Middle frontal gyrus (tissue), 1 donor: ENCODE results near the gene GAK.
"Not testable (repeated sequence)": the region's sequence is repeated elsewhere in the genome, so short reads cannot be mapped to it uniquely, and the experiment has no call there.

Experiments
- DNase-seq: peaks from one replicate; pipeline ENCODE4 v3.0.0-alpha.2; 2015; ENCODE audit warnings: low spot score; ENCODE audit errors: extremely low spot score

The GAK gene

GRCh38 chr4:926538-926937 is 5.6 kb downstream of the GAK start:
- DNase-seq = no peak

DNA sequence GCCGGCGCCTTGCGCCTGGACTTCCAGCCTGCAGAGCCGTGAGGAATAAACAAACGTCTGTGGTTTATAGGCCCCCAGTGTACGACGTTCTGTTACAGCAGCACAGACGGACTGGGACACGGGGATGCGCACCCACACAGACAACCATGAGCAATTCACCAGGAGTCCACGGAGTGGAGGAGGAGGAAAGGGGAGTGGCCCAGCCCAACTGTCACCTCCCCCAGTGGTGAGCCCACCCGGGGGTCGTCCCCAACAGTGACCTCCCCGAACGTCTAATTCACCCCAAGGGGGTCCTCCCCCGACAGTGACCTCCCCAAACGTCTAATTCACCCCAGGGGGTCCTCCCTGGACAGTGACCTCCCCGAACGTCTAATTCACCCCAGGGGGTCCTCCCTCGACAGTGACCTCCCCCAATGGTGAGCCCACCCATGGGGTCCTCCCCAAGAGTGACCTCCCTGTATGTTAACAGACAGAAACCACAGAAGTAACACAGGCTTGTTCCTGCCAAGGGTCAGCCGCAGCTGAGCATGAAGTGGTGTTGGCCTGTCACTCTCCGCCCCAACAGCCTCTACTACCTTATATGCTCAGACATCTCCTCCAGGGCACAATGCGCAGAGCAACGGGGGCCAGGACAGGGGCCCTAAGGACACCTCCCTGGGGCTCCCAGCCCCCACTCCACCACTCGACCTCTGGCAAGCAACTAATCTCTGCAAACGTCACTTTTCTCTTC is 6.2 kb downstream of the GAK start:
- no peak for DNase-seq

DNA sequence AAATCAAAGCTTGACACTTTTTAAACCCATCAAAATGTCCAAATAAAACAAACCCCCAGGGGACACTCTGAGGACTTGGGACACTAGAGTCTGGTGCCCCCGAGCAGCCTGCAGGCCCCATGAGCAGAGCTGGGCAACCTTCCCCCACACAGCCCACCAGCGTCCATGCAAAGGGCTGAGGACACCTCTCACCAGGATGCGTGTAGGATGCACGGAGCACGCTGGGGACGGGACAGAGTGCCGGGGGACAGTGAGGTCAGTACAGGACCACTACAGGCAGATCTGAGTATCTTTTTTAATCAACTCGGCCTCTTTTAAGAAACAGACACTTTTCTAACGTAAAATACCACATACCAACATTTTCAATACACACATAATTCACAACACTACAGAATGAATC is 6.9 kb downstream of the GAK start:
- DNase-seq = no peak

DNA sequence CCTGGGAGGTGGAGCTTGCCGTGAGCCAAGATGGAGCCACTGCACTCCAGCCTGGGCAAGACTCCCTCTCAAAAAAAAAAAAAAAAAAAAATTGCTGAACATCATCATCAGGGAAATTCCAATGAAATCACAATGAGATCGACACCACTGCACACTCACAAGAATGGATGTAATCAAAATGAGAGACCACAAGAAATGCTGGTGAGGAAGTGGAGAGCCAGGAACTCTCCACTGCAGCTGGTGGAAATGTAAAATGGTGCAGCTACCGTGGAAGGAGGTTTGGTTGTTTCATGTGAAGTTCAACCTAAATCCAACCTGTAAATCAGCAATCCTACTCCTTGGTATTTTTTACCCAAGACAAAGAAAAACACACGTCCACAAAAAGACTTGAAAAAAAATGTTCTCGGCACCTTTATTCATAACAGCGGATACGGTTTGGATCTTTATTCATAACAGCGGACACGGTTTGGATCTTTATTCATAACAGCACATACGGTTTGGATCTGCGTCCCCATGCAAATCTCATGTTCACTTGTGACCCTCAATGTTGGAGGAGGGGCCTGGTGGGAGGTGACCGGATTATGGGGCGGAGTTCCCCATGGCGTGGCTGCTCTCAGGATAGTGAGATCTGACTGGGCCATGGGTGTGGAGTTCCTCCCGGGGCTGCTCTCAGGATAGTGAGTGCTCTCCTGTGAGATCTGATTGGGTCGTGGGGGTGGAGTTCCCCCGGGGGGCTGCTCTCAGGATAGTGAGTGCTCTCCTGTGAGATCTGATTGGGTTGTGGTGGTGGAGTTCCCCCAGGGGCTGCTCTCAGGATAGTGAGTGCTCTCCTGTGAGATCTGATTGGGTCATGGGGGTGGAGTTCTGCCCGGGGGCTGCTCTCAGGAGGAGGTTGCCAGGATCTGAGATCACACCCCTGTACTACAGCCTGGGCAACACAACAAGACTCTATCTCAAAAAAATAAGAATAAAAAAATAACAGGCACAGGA is 7.7 kb downstream of the GAK start:
- no peak for DNase-seq

DNA sequence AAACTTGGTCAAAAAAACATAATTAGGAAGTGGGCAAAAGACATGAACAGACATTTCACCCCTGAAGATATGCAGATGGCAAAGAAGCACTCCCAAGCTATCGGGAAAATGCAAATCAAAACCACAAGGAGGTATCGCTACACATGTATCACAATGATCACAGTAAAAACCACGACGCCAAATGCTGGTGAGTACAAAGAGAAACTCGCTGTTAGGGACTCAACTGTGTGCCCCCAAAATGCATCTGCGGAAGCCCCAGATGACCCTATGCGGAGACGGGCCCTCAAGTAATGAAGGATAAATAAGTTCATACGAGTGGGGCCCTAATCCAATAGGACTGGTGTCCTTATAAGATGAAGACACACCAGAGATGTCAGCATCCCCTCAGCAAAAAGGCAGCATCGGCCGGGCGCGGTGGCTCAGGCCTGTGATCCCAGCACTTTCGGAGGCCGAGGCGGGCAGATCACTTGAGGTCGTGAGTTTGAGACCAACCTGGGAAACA is 10.2 kb downstream of the GAK start:
- DNase-seq = no peak

- DNase-seq = not testable (repeated sequence)
These were observed 13.0 kb downstream of the GAK start for GRCh38 chr4:919004-919680.

- not testable (repeated sequence) for DNase-seq
These were observed 13.5 kb downstream of the GAK start for GRCh38 chr4:918591-918990.

DNA sequence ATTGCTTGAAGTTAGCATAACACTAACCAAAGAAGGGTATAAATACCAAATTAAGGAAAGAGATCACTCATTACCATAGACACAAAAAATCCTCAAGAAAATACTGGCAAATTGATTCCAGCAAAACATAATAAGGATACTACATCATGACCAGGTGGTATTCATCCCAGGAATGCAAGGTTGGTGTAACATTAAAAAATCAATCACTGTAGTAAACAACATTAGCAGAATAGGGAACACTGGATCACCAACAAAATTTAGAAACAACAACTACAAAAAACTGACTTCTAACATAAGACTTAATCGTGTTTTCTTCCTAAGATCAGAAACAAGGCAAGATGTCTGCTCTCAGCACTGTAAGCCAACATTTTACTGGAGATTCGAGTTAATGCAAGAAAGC is 14.1 kb downstream of the GAK start:
- DNase-seq = no peak

DNA sequence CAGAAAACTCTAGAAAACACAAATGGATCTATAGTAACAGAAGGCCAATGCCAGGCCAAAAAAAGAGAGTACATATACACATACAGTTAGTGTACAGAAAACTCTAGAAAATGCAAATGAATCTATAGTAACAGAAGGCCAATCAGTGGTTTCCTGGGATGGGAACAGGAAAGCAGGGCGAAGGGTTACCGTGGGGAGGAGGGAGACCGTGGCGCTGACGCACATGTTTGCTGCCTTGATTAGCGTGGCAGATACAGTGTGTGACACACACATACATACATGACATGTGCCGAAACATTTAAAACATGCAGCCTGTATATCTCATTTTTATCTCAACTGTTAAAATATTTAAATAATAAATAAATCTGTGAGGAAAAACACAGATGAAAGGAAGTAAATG is 14.7 kb downstream of the GAK start:
- no peak for DNase-seq

GRCh38 chr4:915595-915994 is 16.5 kb downstream of the GAK start:
- no peak for DNase-seq

DNA sequence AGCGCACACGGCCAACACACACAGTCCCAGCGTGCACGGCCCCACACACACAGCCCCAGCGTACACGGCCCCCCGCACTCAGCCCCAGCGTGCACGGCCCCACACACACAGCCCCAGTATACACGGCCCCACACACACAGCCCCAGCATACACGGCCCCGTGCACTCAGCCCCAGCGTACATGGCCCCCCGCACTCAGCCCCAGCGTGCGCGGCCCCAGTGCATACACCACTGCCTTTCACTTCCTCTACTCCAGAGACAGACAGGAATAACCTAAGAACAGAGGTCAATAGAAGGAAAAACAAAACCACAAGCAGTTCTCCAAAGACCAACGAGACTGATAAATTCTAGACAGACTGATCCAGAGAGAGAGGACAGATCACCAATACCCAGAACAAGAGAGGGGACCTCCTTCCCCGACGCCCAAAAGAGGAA is 17.1 kb downstream of the GAK start:
- no peak for DNase-seq

GRCh38 chr4:914531-914930 is 17.6 kb downstream of the GAK start:
- no peak for DNase-seq

- no peak for DNase-seq
These were observed 18.9 kb downstream of the GAK start for GRCh38 chr4:913280-913618.

- DNase-seq = no peak
These were observed 19.4 kb downstream of the GAK start for GRCh38 chr4:912548-913279.

DNA sequence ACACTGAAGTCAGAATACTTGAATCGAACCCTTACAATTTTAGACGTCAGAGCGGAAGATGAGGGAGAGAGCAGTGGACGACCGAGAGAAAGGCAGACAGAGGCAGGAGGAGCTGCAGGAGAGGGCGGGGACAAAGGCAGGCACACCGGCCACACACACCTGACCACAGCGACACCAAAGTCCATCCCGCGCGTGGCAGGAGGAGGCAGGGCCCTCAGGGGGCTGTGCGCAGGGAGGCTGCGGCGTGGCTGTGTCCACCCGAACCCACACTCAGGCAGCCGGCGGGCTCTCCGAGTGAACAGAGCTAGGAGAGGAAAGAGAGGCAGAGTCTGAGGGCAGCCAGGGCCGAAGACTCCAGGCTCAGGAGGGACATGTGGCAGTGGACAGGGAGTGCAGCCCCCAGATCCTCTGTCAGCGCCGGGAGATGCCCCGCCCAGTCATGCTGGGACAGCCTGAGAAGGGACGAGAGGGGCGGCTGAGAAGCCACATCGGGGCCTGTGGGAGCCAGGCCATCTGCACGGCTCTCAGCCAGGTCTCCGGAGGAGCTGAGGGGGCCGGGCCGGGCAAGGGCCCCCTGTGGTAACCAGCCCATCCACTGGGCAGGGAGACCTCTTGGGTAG is 20.1 kb downstream of the GAK start:
- no peak for DNase-seq

DNA sequence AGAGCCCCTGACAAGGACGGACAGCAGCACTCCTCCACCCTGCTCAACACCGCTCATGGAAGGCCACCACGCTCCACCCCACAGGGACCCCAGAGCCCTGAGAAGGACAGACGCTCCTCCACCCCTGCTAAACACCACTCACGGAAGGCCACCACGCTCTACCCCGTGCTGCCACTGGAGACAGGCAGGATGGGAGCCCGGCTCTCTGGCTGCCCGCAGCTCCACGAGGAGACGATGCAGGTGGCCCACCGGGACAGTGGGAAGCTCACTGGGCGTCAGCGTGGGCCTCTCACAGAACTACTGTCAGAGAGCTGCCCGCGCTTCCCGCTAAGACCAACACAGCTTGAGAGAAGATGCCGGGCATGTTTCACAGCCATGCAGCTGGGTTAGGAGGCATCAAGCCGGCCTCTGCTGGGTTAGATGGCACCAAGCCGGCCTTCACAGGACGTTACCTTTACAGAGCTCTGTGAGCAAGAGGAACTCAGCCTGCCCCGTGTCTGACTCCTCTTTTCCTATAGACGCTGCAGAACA is 20.8 kb downstream of the GAK start:
- DNase-seq = no peak

DNA sequence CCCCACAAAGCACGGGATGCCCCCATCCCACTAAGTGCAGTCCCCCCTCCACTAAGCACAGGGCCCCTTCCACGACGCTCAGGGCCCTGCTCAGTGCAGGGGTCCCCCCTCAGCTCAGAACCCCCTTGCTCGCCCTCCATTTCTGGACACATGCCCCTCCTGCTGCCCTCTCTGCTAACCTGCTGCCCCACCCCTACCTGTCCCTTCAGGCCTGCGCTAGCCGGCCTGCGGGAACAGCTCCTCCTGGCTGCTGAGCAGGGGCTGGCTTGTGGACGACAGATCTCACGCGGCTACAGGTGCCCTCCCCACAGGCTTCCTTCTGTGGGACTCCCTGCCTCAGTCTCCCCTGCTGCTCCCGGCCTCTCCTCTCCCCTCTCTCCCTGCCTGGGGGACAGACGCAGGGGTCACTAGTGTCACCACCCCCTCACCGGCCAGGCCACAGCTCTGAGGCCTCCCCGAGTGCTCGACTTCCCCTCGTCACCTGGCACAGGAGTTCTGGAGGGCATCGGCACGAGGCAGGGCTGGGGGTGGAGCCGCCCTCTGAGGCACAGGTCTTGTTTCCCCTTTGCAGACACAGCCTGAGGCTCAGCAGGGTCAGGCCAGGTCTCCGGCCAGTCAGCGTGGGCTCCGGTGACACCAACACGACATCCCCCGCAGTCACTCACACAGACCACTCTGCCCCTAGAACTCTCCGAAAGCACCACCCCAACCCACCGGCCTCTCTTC is 21.6 kb downstream of the GAK start:
- DNase-seq = no peak

DNA sequence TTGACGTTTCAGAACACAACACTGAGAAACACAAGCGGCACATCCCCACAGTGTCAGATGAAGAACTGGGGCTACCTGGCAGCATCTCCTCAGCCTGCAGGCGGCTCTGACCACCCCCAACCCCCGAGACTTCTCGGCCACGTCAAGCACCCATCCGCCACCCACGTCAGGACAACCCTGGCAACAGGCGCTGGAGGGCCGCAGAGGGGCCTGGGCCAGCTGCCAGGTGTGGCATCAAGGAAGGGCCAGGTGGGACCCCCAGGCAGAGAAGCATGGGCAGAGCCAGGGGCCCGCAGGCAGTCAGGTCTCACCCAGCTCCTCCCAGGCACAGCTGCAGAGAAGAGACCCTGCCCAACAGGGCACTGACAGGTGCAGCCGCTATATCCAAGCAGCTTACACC is 22.3 kb downstream of the GAK start:
- no peak for DNase-seq

GRCh38 chr4:909131-909571 is 23.0 kb downstream of the GAK start:
- DNase-seq = no peak
